Astrocyte of the cerebellum (primary cell): ENCODE data around the gene IGF1R.

Experiments
- DNase-seq: peaks from one replicate; pipeline ENCODE4 v3.0.0-alpha.2; 2011; ENCODE audit warnings: low read depth
- H3K4me3 ChIP-seq: 2 replicates; pipeline ENCODE4 v1.5.1; 2011; ENCODE audit warnings: mild to moderate bottlenecking, low read depth, low read length, moderate library complexity
- CTCF ChIP-seq: IDR thresholded peaks from 2 replicates; pipeline ENCODE4 v1.5.1; 2012; ENCODE audit warnings: low read length, low read depth, moderate library complexity, mild to moderate bottlenecking; ENCODE audit errors: missing control alignments
- in situ Hi-C: cut with HindIII; loops from 2 replicates; pipeline ENCODE4 v1.10.0; 2017; ENCODE audit warnings: low sequenced_read_pairs

IGF1R gene

GRCh38 chr15:98785431-98785806, 137.1 kb downstream of the IGF1R start:
- TF ChIP-seq CTCF: no peak
- H3K4me3 ChIP-seq: no peak overlapping the region
- in situ Hi-C loops: loop anchor here (25.0 kb wide), 1 partner anchor 427 kb away; no protein-coding TSS in a partner anchor
- DNase-seq: no peak

DNA sequence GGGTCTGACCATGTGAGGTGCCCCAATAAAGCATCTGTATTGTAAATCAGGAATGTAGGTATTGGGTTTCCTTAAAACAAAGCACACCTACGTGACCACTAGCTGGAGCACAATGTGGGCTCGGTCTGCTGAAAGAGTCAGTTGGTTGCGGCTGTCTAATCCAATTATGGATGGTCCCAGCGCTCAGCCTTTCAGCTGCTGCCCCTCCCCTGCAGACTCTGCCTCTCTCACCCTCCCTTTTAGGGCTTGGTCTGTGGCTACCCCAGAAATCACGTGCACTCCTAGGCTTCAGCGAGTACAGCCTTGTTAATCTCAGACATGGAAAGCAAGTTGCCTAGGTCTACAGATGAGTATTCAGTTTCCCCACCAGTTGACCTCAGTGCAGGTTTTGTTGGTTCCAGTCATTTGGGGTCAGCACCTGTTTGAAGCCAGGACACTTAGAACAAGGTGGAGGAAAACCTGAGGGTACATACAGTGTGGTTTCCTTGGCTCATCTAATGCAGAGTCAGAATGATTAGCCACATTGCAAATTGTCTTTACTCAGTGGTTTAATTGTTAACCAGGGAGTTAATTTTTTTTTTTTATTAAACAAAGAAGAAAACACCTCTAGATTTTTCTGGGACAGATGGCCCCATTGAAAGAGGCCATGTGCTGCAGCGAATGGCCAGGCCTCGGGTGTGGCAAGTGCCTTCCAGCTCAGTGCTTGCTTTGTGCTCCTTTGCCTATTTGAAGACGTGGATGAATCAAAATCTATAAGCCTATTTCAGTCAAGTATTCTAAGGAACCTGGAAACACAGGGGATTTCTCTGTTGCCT, 137.7 kb downstream of the IGF1R start:
- DNase-seq: no peak
- H3K4me3 ChIP-seq: no peak overlapping the region
- in situ Hi-C loops: loop anchor here (25.0 kb wide), 1 partner anchor 426 kb away; no protein-coding TSS in a partner anchor
- TF ChIP-seq CTCF: no peak

GRCh38 chr15:98786717-98787116, 138.4 kb downstream of the IGF1R start:
- no peak for DNase-seq
- no peak overlapping the region for H3K4me3 ChIP-seq
- TF ChIP-seq CTCF: no peak

GRCh38 chr15:98787194-98787593, 138.9 kb downstream of the IGF1R start:
- TF ChIP-seq CTCF: no peak
- H3K4me3 ChIP-seq: no peak overlapping the region
- DNase-seq: no peak
- in situ Hi-C loops: loop anchor here (25.0 kb wide), 1 partner anchor 425 kb away; no protein-coding TSS in a partner anchor

More at GRCh38 chr15:98786717-98787116, 138.4 kb downstream of the IGF1R start:
- in situ Hi-C loops: loop anchor here (25.0 kb wide), 1 partner anchor 426 kb away; no protein-coding TSS in a partner anchor

DNA sequence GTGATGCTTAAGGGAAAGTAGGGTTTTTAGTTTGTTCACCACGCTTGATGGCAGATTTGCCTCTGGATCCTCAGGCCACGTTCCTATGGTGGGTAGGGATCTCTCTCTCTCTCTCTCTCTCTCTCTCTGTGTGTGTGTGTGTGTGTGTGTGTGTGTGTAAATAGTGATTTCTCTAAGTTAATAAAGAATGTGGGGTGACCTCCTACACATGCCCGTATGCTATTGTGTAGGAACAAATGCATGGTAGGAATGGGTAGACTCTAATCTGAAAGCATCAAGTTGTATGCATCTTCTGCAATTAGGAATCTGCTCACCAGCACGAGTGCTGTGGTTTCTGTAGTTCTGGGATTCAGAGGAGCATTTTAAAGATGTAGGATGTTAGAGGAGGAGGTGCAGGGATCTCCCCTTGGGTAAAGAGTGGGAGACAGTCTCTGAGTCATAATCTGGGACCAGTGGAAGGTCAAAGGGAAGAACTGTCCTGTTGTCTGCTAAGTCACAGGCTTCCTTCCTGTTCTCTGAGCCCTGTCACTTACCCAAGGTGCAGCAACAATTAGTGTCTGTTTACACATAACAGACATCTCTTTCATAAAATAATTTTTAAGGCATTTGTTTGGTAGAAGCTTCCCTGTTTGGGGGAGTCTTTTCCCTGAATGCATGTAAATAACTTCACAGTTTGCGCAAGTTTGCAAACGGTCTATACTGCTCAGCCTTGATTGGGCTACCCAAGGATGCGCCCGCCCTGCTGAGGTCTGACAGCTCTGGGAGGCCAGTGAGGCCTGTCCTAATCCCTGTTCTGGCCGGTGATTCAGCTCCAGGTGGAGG, 139.8 kb downstream of the IGF1R start:
- H3K4me3 ChIP-seq: no peak overlapping the region
- TF ChIP-seq CTCF: no peak
- no peak for DNase-seq
- in situ Hi-C loops: loop anchor here (25.0 kb wide), 1 partner anchor 424 kb away; no protein-coding TSS in a partner anchor

DNA sequence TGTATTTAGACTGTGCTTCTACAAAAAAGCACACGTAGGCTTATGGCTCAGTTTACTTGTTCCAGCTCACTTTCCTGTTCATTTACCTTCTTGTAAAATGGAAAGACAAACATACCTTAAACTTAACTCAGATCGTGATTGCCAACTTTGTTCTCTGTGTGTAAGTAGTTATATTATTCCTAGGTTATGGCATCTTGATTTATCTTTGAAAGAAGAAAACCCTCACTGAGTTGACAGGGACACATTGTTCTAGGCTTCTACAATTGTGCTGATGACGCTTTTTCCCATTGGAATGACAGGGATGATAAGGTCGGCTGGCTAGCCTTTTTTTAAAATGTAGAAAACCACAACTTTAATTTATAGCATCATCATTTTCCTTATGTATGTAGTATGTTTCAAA, 140.7 kb downstream of the IGF1R start:
- no peak overlapping the region for H3K4me3 ChIP-seq
- in situ Hi-C loops: loop anchor here (25.0 kb wide), 1 partner anchor 423 kb away; no protein-coding TSS in a partner anchor
- TF ChIP-seq CTCF: no peak
- DNase-seq: no peak
